GM18507 (cell line): ENCODE data around the gene ATG2A.
A peak's percentile ranks its signal among the peaks of the same experiment; 100 is the strongest.

ENCODE experiments used
- DNase-seq: peaks from one replicate; pipeline ENCODE4 v3.0.0; 2011; ENCODE audit warnings: low read depth; ENCODE audit not compliant: insufficient read length; ENCODE audit errors: extremely low spot score
- FAIRE-seq: peaks from 2 replicates; lab custom pipeline; 2011; peaks lifted over from hg19 to GRCh38; lab: Jason Lieb, UNC

ATG2A gene

DNA sequence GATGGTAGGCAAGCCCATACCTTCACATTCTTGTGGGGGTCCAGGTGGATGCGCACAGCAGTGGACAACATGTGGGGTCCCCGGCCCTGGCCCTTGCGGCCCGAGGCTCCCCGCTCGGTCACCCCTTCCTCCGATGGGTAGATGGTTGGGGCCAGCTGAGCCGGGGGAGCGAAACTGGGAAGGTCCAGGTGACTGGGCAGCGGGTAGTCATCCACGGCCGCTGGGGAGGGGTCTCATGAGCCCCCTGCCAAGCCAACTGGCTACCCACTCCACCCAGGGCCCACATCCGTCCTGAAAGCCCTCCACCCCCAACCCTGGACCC lies 10.7 kb downstream of the ATG2A start:
- no peak for FAIRE-seq

DNA sequence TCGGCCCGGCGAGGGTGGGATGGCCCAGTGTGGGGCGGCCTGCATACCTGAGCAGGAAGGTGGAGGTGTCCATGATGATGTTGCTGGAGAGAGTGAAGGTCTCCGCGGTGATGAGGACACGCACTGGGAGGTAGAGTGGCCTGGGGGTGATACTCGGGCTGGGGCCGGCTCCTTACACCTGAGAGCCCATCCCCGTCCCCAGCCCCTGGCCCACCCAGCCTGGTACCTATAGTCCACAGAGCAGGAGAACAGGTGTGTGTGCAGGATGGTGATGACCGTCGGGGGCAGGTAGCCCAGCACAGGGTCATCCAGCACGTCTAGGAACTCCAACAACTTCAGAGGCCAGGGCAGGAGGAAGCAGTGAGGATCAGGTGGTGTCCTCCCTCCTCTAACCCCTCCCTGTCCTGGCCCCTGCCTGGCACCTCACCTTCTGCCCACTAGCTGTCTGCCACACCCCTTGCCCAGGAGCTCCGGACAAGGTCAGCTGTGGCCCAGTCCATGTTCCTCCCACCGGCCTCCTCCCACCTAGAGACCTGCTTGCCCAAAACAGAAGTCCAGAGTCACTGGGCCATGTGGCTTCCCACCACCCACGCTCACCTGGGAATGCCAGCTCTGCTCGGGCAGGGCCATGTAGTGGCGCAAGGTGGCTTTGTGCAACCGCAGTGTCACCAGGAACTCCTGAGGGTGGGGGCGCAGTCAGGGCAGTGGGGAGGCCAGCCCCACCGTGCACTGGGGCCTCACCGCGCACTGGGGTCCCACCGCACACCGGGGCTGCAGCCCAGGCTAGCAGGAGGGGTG lies 11.3 kb downstream of the ATG2A start:
- DNase-seq (no peak), FAIRE-seq (no peak)

More for the DNA sequence above, 10.7 kb downstream of the ATG2A start:
- no peak for DNase-seq

DNA sequence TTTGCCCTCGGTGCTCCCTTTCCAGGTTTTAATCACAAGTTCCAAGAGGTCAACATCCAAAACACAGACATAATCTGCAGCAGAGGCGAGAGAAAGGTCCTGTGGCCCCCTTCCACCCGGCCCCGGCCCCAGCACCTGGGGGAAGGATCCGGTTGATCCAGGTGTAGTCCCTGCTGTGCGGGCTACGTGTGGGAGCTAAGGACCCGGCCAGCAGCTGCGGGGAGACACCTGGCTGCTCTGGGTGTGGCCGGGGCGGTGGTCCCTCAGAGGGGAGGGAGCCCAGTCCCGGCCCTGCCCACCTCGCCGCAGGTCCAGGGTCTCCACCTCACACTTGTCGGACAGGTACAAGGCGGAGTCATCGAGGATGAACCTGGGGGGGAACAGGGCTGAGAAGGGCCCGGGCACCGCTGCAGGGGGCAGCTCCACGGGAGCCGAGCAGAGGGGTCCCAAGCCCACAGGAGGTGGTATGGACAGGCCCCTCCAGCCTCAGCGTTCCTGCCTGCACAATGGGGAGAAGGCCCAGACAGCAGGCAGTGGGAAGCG lies 13.6 kb downstream of the ATG2A start:
- DNase-seq, result no peak
- no peak for FAIRE-seq

DNA sequence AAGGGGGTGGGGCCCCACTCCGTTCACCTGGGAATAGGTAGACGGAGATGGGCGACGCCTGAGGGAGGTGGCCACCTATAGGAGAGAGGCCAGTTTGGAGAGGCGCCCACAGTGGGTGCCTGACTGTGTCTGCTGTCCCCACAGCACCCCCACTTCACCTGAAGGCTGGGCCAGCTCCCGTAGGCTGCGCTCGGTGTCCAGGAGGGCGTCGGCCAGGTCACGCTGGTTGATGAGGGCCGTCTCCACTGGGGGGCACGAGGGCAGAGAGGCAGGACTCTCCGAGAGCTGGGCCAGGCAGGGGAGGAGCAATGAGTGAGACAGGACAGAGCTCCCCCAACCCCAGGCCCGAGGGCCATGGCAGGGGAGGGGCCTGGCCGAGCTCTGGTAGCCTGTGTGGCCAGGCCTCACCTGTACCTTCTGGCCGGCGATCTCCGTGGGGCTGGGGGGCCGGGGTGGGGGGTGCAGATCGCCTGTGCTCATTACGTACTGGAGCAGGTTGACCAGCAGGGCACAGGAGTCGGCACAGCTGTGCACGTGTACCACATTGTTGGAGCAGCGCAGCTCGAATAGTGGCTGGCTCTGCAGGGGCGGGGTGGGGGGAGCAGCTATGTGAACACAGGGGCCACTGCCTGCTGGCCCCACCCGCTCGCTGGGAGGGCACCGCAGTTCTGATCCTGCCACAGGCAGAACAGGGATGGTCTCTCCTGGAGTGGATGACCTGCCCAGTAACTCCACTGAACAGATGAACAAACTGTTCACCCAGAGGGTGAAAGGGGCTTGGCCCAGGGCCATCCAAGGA lies 14.7 kb downstream of the ATG2A start:
- FAIRE-seq, result no peak
- DNase-seq, result no peak

DNA sequence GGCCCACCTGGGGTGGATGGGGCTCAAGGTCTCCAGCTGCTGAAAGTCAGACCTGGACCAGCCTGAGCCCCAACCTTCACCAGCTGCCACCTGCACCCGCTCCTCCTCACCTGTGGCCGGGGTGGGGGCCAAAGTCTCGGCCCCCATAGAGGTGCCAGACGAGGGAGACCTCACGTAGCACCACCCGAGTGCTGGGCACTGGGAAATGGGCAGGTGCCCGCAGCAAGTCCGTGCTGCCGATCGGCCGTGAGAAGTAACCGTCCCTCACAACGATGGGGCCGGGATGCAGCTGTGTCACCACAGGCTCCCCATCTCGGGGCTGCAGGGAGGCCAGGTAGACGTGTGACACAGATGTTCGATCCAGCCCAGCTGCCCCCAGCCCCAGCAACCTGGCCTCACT lies 16.2 kb downstream of the ATG2A start:
- DNase-seq (no peak), FAIRE-seq (no peak)

DNA sequence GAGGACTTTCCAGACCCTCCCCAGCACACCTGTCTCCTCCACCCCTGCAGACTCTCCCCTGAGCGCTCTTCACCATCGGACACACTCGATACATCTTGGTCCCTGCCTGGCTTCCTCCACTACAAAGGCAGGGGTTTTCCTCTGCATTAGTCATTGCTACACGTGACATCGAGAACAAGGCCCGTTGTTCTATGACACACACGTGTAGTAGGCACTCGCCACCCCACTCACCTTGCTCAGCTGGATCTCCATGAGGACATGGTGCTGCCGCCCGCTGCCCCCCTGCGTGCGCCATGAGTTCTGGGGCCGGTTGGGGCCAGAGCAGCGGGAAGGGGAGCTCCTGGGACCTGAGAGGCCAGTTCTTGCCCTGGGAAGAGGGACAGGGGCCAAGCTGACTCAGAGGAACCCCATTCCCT lies 16.7 kb downstream of the ATG2A start:
- FAIRE-seq (peak; percentile 24), DNase-seq (no peak)

DNA sequence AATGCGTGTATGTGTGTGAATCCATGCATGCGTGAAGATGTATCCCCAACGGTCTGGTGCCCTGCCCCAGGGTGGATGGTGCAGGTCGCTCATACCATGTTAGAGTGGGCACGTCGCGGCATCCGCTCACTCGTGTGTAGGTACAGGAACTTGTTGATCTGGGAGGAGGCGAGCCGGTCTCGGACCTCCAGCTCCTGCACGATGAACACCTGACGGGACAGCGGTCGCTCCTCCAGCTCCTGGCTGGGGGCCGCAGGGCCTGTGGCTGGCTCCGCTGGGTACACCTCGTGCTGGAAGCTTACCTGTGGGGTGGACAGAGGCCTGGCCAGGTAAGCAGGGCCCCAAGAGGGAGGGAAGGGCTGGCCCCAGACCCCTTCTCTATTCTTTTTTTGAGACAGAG lies 18.5 kb downstream of the ATG2A start:
- FAIRE-seq, result no peak
- DNase-seq, result no peak

DNA sequence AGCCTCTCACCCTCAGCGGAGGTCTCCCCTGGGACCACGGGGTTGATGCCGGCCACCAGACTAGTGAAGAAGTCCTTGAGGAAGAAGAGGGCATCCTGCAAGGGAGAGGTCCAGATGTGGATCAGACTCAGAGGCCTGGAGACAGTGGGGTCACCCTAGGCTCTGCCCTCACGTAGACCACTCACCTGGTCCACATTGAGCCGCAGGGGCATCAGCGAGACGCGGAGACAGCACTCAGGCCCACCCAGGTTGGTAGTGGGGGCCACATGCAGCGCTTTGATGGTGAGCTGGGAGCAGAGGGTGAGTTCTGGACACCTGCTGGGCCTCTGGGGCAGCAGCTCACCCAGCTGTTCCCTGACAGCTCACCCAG lies 18.9 kb downstream of the ATG2A start:
- no peak for FAIRE-seq

DNA sequence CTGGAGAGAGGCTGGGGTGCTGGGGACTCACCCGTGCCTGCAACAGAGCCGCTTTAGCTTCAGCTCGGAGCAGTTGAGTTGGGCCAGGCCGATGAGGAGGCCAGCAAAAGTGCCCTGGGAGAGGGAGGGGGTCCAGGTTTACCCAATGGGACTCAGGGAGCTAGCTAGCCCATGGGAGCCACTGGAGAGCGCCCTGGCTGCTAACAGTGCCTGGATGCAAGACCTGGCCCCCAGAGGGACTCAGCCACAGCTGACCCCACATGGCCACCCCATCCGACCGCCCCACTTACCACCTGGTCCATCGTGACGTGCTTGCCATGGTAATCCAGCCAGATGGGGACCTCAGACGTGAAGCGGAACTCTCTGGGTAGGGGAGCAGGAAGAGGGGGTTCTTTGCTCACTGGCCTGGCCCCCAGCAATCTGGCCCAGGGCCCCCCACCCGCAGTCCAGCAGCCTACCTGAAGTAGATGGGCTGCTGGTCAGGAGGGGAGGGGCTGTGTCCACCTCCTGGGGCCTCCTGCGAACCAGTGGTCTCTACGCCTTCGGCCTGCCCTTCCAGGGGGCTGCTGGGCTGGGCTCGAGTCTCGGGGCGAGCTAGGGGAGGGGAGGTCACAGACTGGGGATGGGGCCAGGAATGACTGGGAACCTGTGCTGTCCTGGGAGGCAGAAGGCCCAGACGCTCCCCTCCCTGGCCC lies 19.5 kb downstream of the ATG2A start:
- FAIRE-seq (no peak), DNase-seq (no peak)

More for the DNA sequence above, 18.9 kb downstream of the ATG2A start:
- DNase-seq, result no peak

DNA sequence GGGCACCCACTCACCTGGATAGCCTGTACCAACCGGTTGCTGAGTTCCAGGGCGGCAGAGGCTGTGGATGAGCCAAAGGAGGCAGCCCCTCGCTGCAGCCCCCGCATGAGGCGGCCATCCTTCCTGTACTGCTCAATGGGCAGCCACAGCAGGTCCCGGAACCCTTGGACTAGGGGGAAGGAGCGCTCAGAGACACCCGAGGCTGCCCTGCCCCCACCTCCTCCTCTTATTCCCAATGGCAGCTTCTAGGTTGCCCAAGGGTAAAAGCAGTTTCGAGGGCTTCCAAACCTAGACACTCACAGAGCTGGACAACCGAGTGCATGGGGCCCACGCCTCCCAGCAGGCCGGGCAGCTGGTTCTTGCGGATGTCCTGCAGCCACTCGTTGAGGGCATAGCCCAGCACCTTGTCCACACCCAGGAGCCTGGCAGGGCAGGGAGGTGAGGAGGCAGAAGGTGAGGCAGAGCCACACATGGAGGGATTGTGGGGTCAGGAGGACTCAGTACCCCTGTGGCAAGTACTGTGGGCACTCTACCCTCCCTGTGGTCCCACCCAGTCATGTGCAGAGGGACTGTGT lies 20.5 kb downstream of the ATG2A start:
- no peak for FAIRE-seq
- no peak for DNase-seq

DNA sequence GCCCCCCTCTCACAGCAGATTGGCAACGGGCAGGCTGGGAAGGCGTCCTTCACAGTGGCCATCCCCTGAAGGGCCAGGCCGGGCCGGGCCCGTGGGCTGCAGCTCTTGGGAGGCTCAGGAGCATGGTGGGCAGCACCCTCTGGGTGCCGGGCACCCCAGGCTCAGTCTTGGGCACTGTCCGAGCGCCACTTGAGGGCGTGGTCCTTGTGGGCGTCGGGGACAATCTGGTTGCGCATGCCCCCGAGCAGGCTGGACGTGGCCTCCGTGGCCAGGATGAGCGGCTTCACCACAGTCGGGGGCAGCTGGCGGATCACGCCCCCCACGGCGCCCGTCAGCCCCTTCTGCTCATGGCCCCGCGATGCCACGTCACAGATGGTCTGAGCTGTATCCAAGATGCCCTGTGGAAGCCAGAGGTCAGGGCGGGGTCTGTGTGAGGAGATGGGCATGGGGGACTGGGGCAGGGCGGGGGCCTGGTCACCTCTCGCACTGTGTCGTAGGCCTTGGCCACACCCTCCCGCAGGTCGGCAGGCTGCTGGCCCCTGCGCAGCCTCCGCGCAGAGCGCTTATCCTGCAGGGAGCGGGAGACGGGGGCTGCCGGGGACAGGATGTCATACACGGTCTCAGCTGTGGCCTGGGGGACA lies 22.1 kb downstream of the ATG2A start:
- FAIRE-seq (no peak), DNase-seq (no peak)

DNA sequence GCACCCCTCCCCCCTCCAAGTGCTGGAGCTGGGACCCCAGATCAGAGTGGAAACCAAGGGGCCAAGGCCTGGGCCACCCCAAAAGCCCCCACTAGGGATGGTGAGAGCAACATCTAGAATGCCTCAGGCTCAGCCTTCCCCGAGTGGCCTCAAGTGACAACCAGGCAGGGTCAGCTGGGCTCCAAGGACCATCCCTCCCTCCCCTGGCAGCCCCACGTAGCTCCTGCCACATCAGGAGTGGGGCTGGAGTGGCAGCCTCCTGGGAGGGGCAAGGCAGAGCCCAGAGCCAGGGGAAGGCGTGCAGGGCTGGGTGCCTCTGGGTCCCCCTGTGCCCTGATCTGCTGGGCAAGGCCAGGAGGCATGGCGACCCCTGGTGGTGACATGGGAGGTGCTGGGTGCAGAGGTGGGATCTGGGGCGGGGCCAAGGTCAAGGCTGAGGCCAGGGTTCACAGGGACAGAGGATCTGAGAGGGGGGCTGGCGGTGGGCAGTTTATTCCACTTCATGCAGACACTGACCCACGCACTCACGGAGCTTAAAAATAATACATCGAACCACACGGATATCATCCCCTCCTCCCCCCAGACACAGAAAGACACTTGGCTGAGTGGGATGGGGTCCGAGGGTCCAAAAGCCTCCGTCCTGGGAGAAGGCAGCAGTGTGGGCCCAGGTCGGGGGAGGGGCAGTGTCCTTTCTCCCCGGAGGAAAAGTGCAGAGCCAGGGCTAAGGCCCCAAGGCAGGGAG lies 22.8 kb downstream of the ATG2A start:
- FAIRE-seq (peak; percentile 86), DNase-seq (peak; percentile 75)

DNA sequence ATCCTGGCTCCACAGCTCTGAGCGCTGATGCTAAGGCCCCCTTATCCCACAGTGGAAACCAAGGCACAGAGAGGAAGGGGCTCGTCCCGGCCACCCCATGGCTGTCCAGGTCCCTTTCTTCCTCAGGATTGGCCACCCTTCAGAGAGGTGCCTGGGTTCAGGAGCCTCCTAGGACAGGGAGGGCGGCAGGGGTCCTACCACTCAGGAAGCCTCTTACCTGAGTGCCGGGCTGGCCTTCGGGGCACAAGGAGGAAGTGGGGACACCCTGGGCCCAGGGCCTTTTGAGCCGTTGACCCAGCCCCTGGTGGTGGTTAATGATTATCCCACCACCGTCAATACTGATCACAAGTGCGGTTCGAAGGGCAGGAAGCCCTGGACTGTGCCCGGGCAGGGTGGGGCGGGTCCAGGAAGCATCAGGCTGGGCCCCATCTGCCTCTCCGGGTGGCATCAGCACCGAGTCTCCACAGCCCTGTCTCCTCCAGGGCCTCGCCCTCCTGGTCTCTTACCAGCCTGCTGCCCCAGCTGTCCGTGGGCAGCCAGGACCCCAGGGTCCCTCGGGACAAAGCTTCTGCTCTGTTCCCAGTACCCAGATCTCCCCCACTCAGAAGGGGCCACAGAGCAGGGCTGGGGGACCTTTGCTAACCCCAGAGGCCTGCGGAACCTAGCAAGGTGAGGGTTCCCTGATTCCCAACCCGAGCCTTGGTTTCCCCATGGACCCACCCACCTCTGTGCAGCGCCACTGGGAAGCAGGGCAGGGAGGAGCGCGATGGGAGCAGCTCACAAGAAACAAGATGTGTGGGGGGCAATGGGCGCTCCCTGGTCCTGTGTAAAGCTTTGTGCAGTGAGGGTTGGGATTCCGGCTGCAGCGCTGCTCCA lies 23.6 kb downstream of the ATG2A start:
- FAIRE-seq, result peak; percentile 83

DNA sequence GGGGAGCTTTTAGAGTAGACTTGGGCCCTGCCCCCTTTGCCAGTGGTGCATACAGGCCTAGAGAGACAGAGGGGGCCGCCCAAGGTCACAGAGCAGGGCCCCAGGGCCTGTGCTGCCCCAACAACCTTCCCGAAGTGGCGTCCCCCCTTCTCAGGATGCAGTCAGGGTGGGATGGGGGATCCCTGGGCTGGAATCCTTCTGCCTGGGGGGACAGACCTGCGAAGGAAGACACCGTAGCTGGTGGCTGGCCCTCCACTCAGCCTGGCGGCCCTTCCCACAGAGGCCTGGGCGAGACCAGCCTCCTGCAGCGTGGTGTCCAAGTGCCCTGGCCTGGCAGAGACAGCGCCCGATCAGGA lies 24.2 kb downstream of the ATG2A start:
- no peak for DNase-seq
- FAIRE-seq, result no peak

More for the DNA sequence above, 23.6 kb downstream of the ATG2A start:
- no peak for DNase-seq

DNA sequence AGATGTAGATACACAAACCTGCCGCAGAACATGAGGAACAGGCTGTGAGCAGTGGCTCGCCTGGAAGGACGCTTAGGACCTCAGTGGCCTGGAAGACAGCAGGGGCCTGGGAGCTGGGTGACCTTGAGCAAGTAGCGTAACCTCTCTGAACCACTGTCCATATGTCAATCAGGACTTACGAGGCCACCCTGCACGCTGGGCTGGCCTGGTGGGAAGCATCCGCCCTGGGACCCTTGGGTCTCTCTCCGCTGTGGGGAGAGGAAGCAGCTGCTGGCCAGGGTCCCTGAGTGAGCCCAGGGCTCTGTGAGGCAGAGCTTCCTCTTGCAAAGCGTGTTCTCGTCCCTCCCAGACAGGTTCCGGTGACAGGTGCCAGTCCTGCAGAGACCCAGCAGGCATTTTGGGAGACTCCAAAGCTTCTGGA lies 24.6 kb downstream of the ATG2A start:
- no peak for FAIRE-seq
- DNase-seq, result no peak

DNA sequence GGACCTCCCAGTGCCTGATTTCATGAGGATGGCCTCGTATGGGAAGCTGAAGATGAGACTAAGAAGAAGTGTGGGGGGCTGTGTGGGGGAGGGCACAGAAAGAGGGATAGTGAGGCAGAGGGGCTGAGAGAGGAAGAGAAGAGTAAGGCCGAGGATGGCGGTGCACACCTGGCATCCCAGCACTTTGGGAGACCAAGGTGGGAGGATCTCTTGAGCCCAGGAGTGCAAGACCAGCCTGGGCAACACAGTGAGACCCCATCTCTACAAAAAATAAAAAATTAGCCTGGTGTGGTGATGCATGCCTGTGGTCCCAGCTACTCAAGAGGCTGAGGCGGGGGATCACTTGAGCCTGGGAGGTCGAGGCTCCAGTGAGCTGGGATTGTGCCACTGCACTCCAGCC lies 25.1 kb downstream of the ATG2A start:
- FAIRE-seq, result no peak
- DNase-seq, result no peak

DNA sequence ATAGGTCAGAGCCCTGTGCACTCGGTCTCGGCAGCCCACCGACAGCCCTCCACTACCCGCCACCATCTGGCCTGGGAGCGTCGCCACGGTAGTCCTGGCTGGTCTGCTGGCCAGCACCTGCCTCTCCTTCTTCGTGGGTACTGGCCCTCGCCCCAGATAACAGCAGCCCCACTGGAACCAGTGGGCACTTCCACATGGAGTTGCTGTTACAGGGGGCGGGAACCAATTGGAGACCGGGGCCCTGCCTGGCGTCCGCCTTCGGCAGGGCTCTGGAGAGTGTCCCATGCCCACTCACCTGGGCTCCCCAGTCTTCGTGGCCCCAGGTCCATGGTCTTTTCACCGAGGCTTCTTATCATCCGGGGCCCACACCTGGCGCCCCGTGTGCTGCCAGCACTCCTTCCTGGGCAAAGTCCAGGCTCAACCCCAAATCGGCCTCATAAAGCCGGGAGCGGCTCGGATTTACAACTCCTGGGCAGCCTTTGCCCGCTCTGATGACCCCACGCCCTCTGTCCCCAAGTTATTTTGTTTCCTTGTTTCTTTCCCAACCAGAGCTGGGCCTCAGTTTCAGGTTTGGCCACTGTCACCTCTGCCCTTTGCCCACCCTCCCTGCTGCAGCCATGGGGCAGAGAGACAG lies 25.7 kb downstream of the ATG2A start:
- DNase-seq (no peak), FAIRE-seq (no peak)
